Sigmoid colon (tissue), 7 donors: ENCODE data around the gene DACT3. TPM values are rescaled to one million over a fixed set of nuclear protein-coding genes. Genes with fewer than 3 reads are reported as not detected.

Experiments
- DNase-seq: peaks from one replicate; pipeline ENCODE4 v3.0.0-alpha.2; 2019
- H3K27ac ChIP-seq, 4 donors: fragments of 200-600 bp; sonication (generic); one replicate each; pipeline ENCODE4 v1.5.1; 2016 to 2019; ENCODE audit warnings: mild to moderate bottlenecking in 1 of 4
- H3K27me3 ChIP-seq, 3 donors: fragments of 200-600 bp; sonication (generic); one replicate each; pipeline ENCODE4 v1.5.1; 2019; ENCODE audit warnings: mild to moderate bottlenecking in 1 of 3
- H3K36me3 ChIP-seq, 4 donors: fragments of 200-600 bp; sonication (generic); one replicate each; pipeline ENCODE4 v1.5.1; 2016 to 2019
- H3K4me1 ChIP-seq, 4 donors: fragments of 200-600 bp; sonication (generic); one replicate each; pipeline ENCODE4 v1.5.1; 2017 to 2019
- H3K4me3 ChIP-seq, 4 donors: fragments of 200-600 bp; sonication (generic); one replicate each; pipeline ENCODE4 v1.5.1; 2017 to 2019; ENCODE audit warnings: mild to moderate bottlenecking in 2 of 4, moderate library complexity in 1 of 4
- H3K9me3 ChIP-seq, 4 donors: fragments of 200-600 bp in 3 of 4; sonication (generic) in 3 of 4; one replicate each; pipeline versions ENCODE4 v1.5.1 to v1.6.1; 2013 to 2019
- EP300 ChIP-seq, 4 donors: sonication (generic); formaldehyde crosslinking; IDR thresholded peaks; one replicate each; pipeline ENCODE4 v1.6.1; 2017; ENCODE audit warnings: antibody characterized with exemption in 4 of 4
- POLR2A ChIP-seq, 2 donors: fragments of 450-650 bp; IDR thresholded peaks; one replicate each; pipeline ENCODE4 v1.6.1; 2016; ENCODE audit warnings: antibody characterized with exemption in 2 of 2, mild to moderate bottlenecking in 2 of 2, moderate library complexity in 2 of 2
- POLR2AphosphoS5 ChIP-seq, 4 donors: sonication (generic); formaldehyde crosslinking; IDR thresholded peaks; one replicate each; pipeline ENCODE4 v1.6.1; 2017; ENCODE audit warnings: antibody characterized with exemption in 4 of 4
- WGBS, 2 donors: extraction: QIAGEN DNeasy Blood & Tissue Kit; methylation state at CpG; one replicate each; pipeline ENCODE4 v1.1.7; 2013; 5-methylcytosine and 5-hydroxymethylcytosine counted together
- intact Hi-C: fragments of 100-400 bp; cut with DNase I; formaldehyde crosslinking; loops from one replicate; pipeline ENCODE4 v1.15.1; 2023
- polyA plus RNA-seq, 3 donors: library from polyadenylated mRNA; stranded (reverse); fragments of 200-250 nt; gene quantifications; one replicate each; pipeline ENCODE4 v1.2.3, GENCODE V29; 2013
- total RNA-seq, 4 donors: library from RNA; depleted of rRNA; stranded (reverse); fragments of >200 nt; gene quantifications; one replicate each; pipeline ENCODE4 v1.1.0, GENCODE V29; 2016
- TF ChIP-seq, protein P1 (sequence below), 4 experiments: fragments of 450-650 bp in 3 of 4; fragments of 200-600 bp in 1 of 4; IDR thresholded peaks; one replicate each; pipeline ENCODE4 v1.5.1; 2016 to 2019; ENCODE audit warnings: antibody characterized with exemption in 4 of 4, mild to moderate bottlenecking in 3 of 4, moderate library complexity in 2 of 4
- donor health status: healthy with polysubstance abuse.
- donor health status: Bipolar disorder and iron deficiency.
- donor health status: healthy.

DACT3 gene
- total and polyA plus RNA-seq, 7 donors, result 0.46 to 87.2 (median 23.7) TPM

DNA sequence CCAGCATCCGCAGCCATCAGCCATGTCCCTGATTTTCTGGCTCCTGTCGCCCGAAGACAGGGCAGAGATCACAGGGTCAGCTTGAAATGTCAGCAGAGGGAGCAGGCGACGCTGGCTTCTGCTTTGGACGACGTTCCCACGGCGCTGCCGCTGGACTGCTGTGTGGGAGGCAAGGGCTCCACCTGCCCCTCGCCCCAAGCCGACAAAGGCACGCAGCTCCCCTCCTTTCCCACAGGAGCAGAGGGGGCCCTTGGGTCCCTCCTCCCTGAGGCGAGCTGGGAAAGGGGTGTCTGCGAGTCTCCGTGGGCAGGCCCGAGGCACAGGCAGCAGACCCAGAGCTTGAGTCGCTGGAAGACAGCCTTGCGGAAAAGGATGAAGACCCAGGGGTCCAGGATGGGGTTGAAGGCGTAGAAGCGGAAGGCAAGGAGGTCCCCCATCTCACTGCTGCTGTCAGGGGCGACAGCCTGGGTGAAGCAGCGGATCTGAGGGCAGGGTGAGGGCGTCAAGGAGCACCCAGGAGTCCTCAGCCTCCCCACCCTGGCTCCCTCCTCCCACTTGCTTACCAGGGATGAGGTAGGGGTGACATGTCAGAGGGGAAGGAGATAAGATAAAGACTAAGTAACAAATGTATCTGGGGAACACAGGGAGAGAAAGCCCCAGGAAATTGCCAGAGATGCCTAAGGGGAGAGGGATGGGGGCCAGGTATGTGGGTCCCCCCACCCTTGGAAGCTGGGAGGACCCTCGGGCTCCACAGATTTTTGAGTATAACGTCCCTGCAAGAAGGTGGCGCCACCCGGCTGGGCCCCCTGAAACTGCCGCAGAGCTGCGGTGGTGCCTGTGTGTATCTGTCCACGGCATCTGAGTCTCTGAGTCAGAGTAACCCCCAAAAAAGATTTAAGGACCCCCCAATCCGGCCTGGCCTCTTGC, 39.5 kb downstream of the DACT3 start:
- Histone ChIP-seq H3K27ac (peak overlapping the region; percentile 74 to 83 (median 80)), H3K4me1 (peaks cover 0 to 78% (median 69%) of the 10 kb centered on the region in 4 donors), H3K36me3 (no peaks in the 10 kb centered on the region), H3K9me3 (no peaks in the 10 kb centered on the region), H3K27me3 (no peaks in the 10 kb centered on the region), H3K4me3 (peak overlapping the region in 2 of 4 donors; percentile 15 to 27)
- TF ChIP-seq POLR2A (IDR thresholded peaks at IDR 0.05) (no peak), EP300 (IDR thresholded peaks at IDR 0.05) (no peak), POLR2AphosphoS5 (IDR thresholded peaks at IDR 0.05) (no peak)
- TF ChIP-seq, protein P1, sequence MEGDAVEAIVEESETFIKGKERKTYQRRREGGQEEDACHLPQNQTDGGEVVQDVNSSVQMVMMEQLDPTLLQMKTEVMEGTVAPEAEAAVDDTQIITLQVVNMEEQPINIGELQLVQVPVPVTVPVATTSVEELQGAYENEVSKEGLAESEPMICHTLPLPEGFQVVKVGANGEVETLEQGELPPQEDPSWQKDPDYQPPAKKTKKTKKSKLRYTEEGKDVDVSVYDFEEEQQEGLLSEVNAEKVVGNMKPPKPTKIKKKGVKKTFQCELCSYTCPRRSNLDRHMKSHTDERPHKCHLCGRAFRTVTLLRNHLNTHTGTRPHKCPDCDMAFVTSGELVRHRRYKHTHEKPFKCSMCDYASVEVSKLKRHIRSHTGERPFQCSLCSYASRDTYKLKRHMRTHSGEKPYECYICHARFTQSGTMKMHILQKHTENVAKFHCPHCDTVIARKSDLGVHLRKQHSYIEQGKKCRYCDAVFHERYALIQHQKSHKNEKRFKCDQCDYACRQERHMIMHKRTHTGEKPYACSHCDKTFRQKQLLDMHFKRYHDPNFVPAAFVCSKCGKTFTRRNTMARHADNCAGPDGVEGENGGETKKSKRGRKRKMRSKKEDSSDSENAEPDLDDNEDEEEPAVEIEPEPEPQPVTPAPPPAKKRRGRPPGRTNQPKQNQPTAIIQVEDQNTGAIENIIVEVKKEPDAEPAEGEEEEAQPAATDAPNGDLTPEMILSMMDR (IDR thresholded peaks at IDR 0.05), result no peak
- DNase-seq, result no peak
- 62 to 70% methylated on average over 32 of the region's 32 CpGs for WGBS, 2 donors
- intact Hi-C loops, result no loop called here

DNA sequence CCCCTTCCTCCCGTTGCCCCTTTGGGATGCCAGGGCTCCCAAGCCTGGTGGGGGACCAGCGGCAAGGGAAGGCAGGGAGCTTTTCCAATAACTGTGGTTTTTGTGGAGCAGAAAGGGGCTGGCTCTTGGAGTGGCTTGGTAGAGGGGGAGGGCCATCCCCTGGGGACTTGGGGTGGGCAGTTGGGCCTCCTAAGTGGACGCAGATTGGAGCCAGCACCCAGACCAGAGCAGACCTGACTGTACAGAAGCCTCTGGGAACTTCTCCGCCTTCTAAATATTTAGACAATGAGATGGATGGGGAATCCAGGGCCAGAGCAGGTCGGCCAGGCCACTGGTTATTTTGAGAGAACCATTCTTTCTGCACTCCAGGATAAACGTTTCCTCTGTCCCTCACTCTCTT, 40.3 kb downstream of the DACT3 start:
- intact Hi-C loops, result no loop called here
- H3K4me3 ChIP-seq, result peak overlapping the region in 2 of 4 donors; percentile 15 to 27
- H3K36me3 ChIP-seq, result no peaks in the 10 kb centered on the region
- no peak for DNase-seq
- peak overlapping the region; percentile 74 to 83 (median 80) for H3K27ac ChIP-seq
- no peaks in the 10 kb centered on the region for H3K27me3 ChIP-seq
- 63 to 65% methylated on average over 6 of the region's 6 CpGs for WGBS, 2 donors
- peak in 1 of 4 donors; percentile 15 for TF ChIP-seq POLR2AphosphoS5 (IDR thresholded peaks at IDR 0.05)
- TF ChIP-seq, protein P1 (IDR thresholded peaks at IDR 0.05), result no peak
- H3K9me3 ChIP-seq, result no peaks in the 10 kb centered on the region
- H3K4me1 ChIP-seq, result peaks cover 0 to 76% (median 64%) of the 10 kb centered on the region in 4 donors

DNA sequence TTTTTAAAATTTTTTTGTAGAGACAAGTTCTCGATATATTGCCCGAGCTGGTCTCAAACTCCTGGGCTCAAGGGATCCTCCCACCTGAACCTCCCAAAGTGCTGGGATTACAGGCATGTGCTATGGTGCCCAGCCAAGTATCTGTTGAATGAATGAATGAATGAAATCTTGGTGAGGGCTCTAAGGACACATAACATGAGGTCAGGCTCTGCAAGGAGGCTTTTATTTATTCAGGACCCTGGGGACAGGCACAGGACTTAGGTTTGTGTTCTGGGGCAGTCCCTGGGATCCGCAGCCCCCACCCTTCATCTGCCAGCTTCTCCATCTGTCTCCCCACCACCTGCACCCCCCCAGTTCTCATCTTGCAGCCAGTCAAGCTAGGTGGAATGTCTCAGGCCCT, 40.7 kb downstream of the DACT3 start:
- Histone ChIP-seq H3K4me3 (no peak overlapping the region), H3K4me1 (peaks cover 0 to 72% (median 60%) of the 10 kb centered on the region in 4 donors), H3K36me3 (no peaks in the 10 kb centered on the region), H3K9me3 (no peaks in the 10 kb centered on the region), H3K27ac (peak overlapping the region; percentile 74 to 83 (median 80)), H3K27me3 (no peaks in the 10 kb centered on the region)
- WGBS, 2 donors, result 63 to 86% methylated on average over 3 of the region's 3 CpGs
- TF ChIP-seq POLR2AphosphoS5 (IDR thresholded peaks at IDR 0.05), result peak in 1 of 4 donors; percentile 4
- TF ChIP-seq EP300 (IDR thresholded peaks at IDR 0.05), result no peak
- DNase-seq, result no peak
- intact Hi-C loops, result no loop called here

DNA sequence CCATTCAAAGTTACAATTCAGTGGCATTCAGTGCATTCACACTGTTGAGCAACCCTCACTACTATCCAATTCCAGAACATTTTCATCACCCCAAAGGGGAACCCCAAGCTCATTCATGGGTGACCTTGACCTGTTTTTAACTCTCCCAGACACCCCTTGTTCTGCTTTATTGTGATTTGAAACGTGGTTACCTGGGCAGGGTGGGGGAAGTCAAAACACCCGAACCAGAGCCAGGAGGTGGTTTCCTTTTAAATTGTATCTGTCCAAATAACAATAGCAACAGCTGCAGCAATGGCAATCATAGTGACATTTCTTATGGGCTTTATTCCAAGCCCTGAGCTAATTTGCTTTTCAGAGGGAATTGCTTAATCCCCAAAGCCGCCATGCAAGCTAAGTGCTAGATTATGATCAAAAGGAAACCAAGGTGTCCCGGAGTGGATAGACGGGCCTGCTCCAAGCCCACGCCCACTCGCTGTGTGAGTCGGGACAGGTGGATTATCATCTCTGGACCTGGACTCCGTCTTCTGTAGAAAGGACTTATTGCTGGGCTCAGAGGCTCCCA, 42.2 kb downstream of the DACT3 start:
- intact Hi-C loops, result no loop called here
- H3K4me1 ChIP-seq, result peaks cover 0 to 58% (median 49%) of the 10 kb centered on the region in 4 donors

More for the DNA sequence above, 42.2 kb downstream of the DACT3 start:
- DNase-seq, result no peak
- Histone ChIP-seq H3K9me3 (no peaks in the 10 kb centered on the region), H3K27ac (peak overlapping the region in 2 of 4 donors; percentile 44 to 49), H3K27me3 (no peaks in the 10 kb centered on the region), H3K36me3 (no peaks in the 10 kb centered on the region), H3K4me3 (no peak overlapping the region)
- TF ChIP-seq, protein P1 (IDR thresholded peaks at IDR 0.05), result no peak
- TF ChIP-seq POLR2AphosphoS5 (IDR thresholded peaks at IDR 0.05) (no peak), POLR2A (IDR thresholded peaks at IDR 0.05) (no peak), EP300 (IDR thresholded peaks at IDR 0.05) (no peak)
- 17 to 47% methylated on average over 9 of the region's 9 CpGs for WGBS, 2 donors
